Ascending aorta (tissue), 2 donors: ENCODE measurements around the gene KCTD5. TPM values are rescaled to one million over a fixed set of nuclear protein-coding genes. Genes with fewer than 3 reads are reported as not detected.
"Not testable (repeated sequence)": the region's sequence is repeated elsewhere in the genome, so short reads cannot be mapped to it uniquely, and the experiment has no call there.

ENCODE experiments used
- DNase-seq, 2 donors: peaks; one replicate each; pipeline ENCODE4 v3.0.0-alpha.2; 2019; ENCODE audit warnings: low spot score in 2 of 2
- H3K27ac ChIP-seq, 2 donors: fragments of 200-600 bp; sonication (generic); one replicate each; pipeline ENCODE4 v1.5.1; 2016 to 2017; ENCODE audit warnings: mild to moderate bottlenecking in 1 of 2
- H3K27me3 ChIP-seq: fragments of 200-600 bp; sonication (generic); one replicate; pipeline ENCODE4 v1.5.1; 2017
- H3K36me3 ChIP-seq, 2 donors: fragments of 200-600 bp; sonication (generic); one replicate each; pipeline ENCODE4 v1.5.1; 2016
- H3K4me1 ChIP-seq, 2 donors: fragments of 200-600 bp; sonication (generic); one replicate each; pipeline ENCODE4 v1.5.1; 2016 to 2017; ENCODE audit warnings: mild to moderate bottlenecking in 1 of 2
- H3K4me3 ChIP-seq, 2 donors: fragments of 200-600 bp; sonication (generic); one replicate each; pipeline ENCODE4 v1.5.1; 2016 to 2017; ENCODE audit warnings: mild to moderate bottlenecking in 1 of 2
- H3K9me3 ChIP-seq, 2 donors: fragments of 200-600 bp; sonication (generic); one replicate each; pipeline ENCODE4 v1.5.1; 2016
- intact Hi-C: fragments of 100-400 bp; cut with DNase I; formaldehyde crosslinking; loops from one replicate; pipeline ENCODE4 v1.15.1; 2023
- total RNA-seq: library from RNA; depleted of rRNA; stranded (reverse); fragments of >200 nt; gene quantifications from one replicate; pipeline ENCODE4 v1.1.0, GENCODE V29; 2016
- TF ChIP-seq, protein P1 (sequence below), 3 experiments: fragments of 200-600 bp in 2 of 3; fragments of 450-650 bp in 1 of 3; sonication (generic) in 2 of 3; IDR thresholded peaks; one replicate each; pipeline ENCODE4 v1.5.1; 2016 to 2019; ENCODE audit warnings: antibody characterized with exemption in 3 of 3, mild to moderate bottlenecking in 1 of 3, moderate library complexity in 1 of 3

KCTD5 gene
- total RNA-seq, 1 donor from 2014 or later, result 10.5 TPM

DNA sequence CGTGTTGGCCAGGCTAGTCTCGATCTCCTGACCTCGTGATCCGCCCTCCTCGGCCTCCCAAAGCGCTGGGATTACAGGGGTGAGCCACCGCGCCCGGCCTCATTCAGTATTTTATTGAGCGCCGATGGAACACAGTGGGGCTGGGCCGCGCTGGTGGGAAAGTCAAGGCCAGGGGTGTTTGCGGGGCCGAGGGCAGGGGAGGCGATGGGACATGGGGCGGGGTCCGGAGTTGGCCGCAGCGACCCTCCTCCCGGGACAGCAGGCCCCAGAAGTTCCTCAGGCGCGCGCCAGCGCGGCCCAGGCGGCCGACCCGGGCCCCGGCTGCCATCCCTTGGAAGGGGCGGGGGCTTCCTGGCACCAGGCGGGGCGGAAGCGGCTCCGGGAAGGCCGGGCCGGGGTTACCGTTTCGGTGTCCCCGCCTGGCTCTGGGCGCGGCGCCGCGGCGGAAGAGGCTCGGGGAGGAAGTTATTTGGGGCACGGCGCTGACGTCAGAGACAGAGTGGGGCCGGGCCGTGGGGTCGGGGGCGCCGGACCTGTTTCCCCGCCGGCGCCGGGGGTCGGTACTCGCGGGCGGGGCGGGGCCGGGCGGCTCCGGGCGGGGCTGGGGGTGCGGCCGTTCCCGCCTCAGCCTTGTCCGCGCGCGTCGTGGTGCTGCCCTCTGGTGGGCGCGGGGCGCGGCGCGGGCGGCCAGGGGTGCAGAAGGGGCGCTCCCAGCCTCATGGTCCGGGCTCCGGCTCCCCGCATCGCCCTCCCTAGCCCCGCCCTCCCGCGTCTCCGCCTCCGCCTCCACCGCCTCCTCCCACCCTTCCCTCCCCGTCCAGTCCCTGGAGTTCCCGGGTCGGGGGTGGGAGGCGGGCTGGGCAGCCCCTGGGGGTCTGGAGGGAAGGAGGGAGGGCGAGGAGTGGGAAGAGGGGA, 38.7 kb downstream of the KCTD5 start:
- TF ChIP-seq, protein P1, sequence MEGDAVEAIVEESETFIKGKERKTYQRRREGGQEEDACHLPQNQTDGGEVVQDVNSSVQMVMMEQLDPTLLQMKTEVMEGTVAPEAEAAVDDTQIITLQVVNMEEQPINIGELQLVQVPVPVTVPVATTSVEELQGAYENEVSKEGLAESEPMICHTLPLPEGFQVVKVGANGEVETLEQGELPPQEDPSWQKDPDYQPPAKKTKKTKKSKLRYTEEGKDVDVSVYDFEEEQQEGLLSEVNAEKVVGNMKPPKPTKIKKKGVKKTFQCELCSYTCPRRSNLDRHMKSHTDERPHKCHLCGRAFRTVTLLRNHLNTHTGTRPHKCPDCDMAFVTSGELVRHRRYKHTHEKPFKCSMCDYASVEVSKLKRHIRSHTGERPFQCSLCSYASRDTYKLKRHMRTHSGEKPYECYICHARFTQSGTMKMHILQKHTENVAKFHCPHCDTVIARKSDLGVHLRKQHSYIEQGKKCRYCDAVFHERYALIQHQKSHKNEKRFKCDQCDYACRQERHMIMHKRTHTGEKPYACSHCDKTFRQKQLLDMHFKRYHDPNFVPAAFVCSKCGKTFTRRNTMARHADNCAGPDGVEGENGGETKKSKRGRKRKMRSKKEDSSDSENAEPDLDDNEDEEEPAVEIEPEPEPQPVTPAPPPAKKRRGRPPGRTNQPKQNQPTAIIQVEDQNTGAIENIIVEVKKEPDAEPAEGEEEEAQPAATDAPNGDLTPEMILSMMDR (IDR thresholded peaks at IDR 0.05), result peak; percentile 54 to 67 (median 56)
- H3K27ac ChIP-seq, result peak overlapping the region; percentile 57 to 75
- H3K4me3 ChIP-seq, result peak overlapping the region; percentile 79 to 80
- H3K27me3 ChIP-seq, result no peaks in the 10 kb centered on the region
- no peaks in the 10 kb centered on the region for H3K36me3 ChIP-seq
- intact Hi-C loops, result loop anchor here (1.0 to 2.0 kb wide), 4 partner anchors 31 to 147 kb away; partner anchors contain the start of genes ELOB, KCTD5 and SRRM2
- no peaks in the 10 kb centered on the region for H3K9me3 ChIP-seq
- H3K4me1 ChIP-seq, result peaks cover 0 to 8% of the 10 kb centered on the region in 2 donors
- peak; percentile 20 to 91 for DNase-seq

DNA sequence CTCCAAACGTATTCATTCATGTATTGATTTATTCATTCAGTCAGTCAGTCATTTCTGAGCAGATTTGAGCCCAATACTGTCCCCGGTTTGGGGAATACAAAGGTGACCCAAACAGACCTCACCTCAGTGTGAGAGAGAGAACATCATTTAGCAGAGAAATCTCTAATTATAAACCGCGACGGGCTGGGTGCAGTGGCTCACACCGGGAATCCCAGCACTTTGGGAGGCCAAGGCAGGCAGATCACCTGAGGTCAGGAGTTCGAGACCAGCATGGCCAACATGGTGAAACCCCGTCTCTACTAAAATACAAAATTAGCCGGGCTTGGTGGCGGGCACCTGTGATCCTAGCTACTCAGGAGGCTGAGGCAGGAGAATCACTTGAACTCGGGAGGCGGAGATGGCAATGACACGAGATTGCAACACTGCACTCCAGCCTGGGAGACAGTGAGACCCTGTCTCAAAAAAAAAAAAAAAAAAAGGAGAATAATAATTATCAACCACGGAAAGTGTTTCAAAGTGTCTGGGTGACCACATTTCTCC, 39.4 kb downstream of the KCTD5 start:
- H3K27ac ChIP-seq, result peak overlapping the region in 1 of 2 donors; percentile 57
- H3K36me3 ChIP-seq, DNase-seq, H3K4me1 ChIP-seq, H3K27me3 ChIP-seq, H3K9me3 ChIP-seq: not testable (repeated sequence)
- peak overlapping the region; percentile 79 to 80 for H3K4me3 ChIP-seq
- intact Hi-C loops, result loop anchor here (1.0 to 2.0 kb wide), 4 partner anchors 31 to 147 kb away; partner anchors contain the start of genes ELOB, KCTD5 and SRRM2

DNA sequence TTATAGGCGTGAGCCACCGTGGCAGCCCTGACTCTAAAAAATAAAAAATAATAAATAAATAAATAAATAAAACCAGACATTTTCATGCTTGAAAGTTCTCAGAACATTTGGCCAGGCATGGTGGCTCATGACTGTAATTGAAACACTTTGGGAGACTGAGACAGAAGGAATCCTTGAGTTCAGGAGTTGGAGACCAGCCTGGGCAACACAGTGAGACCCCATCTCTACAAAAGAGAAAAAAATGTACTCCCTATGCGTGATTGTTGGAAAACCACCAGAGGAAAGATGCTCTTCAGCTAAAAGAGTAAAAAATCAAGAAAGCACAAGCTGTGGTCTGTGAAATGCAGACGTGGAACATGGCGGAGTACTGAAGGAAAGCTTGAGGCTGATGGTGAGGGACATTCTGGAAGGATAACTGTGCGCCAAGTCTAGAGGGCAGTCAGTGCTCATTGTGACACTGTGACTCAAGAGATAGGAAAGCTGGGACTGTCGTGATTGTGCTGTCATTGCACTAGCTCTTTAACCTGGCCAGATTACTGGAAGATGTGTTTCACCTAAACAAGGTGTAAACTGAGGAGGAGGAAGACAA, 41.9 kb downstream of the KCTD5 start:
- no peak overlapping the region for H3K4me3 ChIP-seq
- TF ChIP-seq, protein P1 (IDR thresholded peaks at IDR 0.05), result no peak
- no peaks in the 10 kb centered on the region for H3K27me3 ChIP-seq
- no peak overlapping the region for H3K27ac ChIP-seq
- no peaks in the 10 kb centered on the region for H3K9me3 ChIP-seq
- no peak for DNase-seq
- H3K36me3 ChIP-seq, result no peaks in the 10 kb centered on the region
- H3K4me1 ChIP-seq, result peaks cover 0 to 8% of the 10 kb centered on the region in 2 donors
- intact Hi-C loops, result no loop called here

DNA sequence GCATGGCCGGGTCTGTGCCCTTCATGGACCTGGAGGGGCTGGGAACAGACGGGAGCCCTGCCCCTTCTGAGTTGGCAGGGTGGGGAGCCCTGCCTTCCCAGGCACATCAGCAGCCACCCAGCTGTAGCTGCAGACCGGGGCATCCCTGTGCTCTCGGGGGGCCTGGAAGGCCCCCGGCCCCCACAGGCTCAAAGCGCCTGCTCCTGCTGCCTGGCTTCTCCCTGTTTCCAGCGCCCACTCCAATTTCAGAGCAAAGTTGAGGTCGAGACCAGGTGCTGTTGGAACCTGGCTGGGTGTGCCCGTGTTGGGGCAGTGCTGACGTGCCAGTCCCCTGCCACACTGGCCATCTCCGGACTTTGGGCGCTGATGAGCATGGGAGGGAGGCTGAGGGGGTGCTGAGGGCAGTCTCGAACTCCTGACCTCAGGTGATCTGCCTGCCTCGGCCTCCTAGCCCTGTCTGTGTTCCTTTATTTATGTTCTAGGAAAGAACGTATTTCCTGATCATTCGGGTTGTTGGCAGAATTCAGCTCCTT, 42.6 kb downstream of the KCTD5 start:
- H3K9me3 ChIP-seq, result no peaks in the 10 kb centered on the region
- no peaks in the 10 kb centered on the region for H3K36me3 ChIP-seq
- no peak for DNase-seq
- H3K27ac ChIP-seq, result no peak overlapping the region
- intact Hi-C loops, result no loop called here
- TF ChIP-seq, protein P1 (IDR thresholded peaks at IDR 0.05), result no peak
- H3K4me1 ChIP-seq, result peaks cover 0 to 8% of the 10 kb centered on the region in 2 donors
- no peak overlapping the region for H3K4me3 ChIP-seq
- no peaks in the 10 kb centered on the region for H3K27me3 ChIP-seq

DNA sequence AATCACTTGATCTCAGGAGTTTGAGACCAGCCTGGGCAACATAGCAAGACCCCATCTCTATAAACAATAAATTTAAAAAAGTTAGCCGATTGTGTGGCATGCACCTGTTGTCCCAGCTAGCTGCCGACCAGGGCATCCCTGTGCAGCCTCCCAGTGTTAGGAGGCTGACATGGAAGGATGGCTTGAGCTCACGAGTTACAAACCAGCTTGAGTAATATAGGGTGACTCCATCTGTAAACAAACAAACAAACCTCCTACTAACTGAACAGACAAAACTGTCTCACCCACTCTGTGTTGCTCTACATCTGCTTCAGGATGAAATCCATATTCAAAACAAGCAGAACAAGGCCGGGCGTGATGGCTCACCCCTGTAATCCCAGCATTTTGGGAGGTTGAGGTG, 44.6 kb downstream of the KCTD5 start:
- Histone ChIP-seq H3K36me3 (no peaks in the 10 kb centered on the region), H3K27ac (no peak overlapping the region), H3K4me3 (no peak overlapping the region), H3K4me1 (no peaks in the 10 kb centered on the region), H3K9me3 (no peaks in the 10 kb centered on the region), H3K27me3 (no peaks in the 10 kb centered on the region)
- intact Hi-C loops, result no loop called here
- TF ChIP-seq, protein P1 (IDR thresholded peaks at IDR 0.05), result no peak
- DNase-seq, result no peak
